ENCODE data around the gene RELCH.

DNA sequence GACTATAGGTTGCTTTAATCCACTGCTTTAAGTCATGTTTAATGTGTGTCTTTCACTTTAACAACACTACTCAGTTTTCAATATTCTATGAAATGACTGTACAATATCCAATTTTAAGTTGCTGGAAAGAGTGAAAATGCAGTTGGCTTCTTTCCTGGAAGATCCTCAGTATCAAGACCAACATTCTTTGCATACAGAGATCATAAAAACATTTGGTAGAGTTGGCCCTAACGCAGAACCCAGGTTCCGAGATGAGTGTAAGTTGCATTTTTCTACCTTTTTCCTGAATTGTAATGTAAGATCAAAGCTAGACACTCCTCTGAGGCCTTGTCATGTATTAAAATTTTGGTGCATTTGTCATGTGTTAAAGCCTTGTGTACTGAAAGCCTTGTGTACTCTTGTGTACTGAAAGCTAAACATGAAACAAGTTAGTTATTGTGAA, 95.2 kb downstream of the RELCH start:
- TF ChIP-seq POLR2AphosphoS5 (IDR thresholded peaks at IDR 0.05; ENCODE audit: borderline replicate concordance, low read depth, low read length) (no peak), EZH2 (IDR thresholded peaks at IDR 0.05) (no peak), FOXP2 (optimal IDR thresholded peaks at IDR 0.05; ENCODE audit: control extremely low read depth, extremely low read length, insufficient read depth) (no peak)

Measured in SK-N-MC (cell line).